OCI-LY7 (cell line): ENCODE results near the gene DOCK4. TPM values are rescaled to one million over a fixed set of nuclear protein-coding genes. Genes with fewer than 3 reads are reported as not detected.

Experiments
- BruUV-seq: library from RNA; stranded (reverse); fragments of 400-500 nt; replicated peaks from 2 replicates; lab custom pipeline; 2021; lab: Mats Ljungman, UMichigan
- CTCF ChIA-PET: fragments of 300-600 bp; sonication (Branson Sonifier 250); formaldehyde crosslinking; loops from one replicate; lab custom pipeline; 2022; ENCODE audit warnings: antibody characterized with exemption; ENCODE audit not compliant: unreplicated experiment; lab: Charles Lee
- POLR2A ChIA-PET: fragments of 300-600 bp; sonication (Branson Sonifier 250); formaldehyde crosslinking; loops from one replicate; lab custom pipeline; 2022; ENCODE audit warnings: antibody characterized with exemption; lab: Charles Lee
- DNase-seq: peaks from one replicate; pipeline ENCODE4 v3.0.0-alpha.2; 2015; ENCODE audit warnings: low spot score
- H2AFZ ChIP-seq: fragments of 200-600 bp; sonication (generic), shearing (Covaris generic); 2 replicates; pipeline ENCODE4 v1.6.1; 2014; ENCODE audit warnings: mild to moderate bottlenecking, antibody characterized with exemption, low read length, moderate library complexity
- H3K27ac ChIP-seq: fragments of 200-600 bp; sonication (generic); 2 replicates; pipeline ENCODE4 v1.5.1; 2014; ENCODE audit warnings: mixed run types, low read depth, mild to moderate bottlenecking, moderate library complexity, low read length, inconsistent platforms; ENCODE audit not compliant: poor library complexity, severe bottlenecking
- H3K36me3 ChIP-seq: fragments of 200-600 bp; sonication (generic); 2 replicates; pipeline ENCODE4 v1.6.1; 2014; ENCODE audit warnings: mild to moderate bottlenecking, antibody characterized with exemption, low read length, moderate library complexity, mixed read lengths; ENCODE audit not compliant: insufficient read depth
- H3K4me1 ChIP-seq: fragments of 200-600 bp; sonication (generic); 2 replicates; pipeline ENCODE4 v1.5.1; 2014; ENCODE audit warnings: mild to moderate bottlenecking, low read length; ENCODE audit not compliant: insufficient read depth, poor library complexity, severe bottlenecking
- H3K4me2 ChIP-seq: fragments of 200-600 bp; sonication (generic); 2 replicates; pipeline ENCODE4 v1.6.1; 2014; ENCODE audit warnings: mild to moderate bottlenecking, low read length
- H3K4me3 ChIP-seq: fragments of 200-600 bp; sonication (generic); 2 replicates; pipeline ENCODE4 v1.5.1; 2014; ENCODE audit warnings: mild to moderate bottlenecking, low read depth, low read length; ENCODE audit not compliant: poor library complexity, severe bottlenecking
- H3K79me2 ChIP-seq: fragments of 200-600 bp; sonication (generic); 2 replicates; pipeline ENCODE4 v1.6.1; 2016; ENCODE audit warnings: low read depth, mild to moderate bottlenecking, low read length, moderate library complexity, mixed read lengths; ENCODE audit not compliant: insufficient read depth
- H3K9me2 ChIP-seq: fragments of 200-600 bp; sonication (generic); 2 replicates; pipeline ENCODE4 v1.6.1; 2016; ENCODE audit warnings: mild to moderate bottlenecking, low read length, mixed read lengths; ENCODE audit not compliant: insufficient read depth
- H3K9me3 ChIP-seq: fragments of 200-600 bp; sonication (generic); 2 replicates; pipeline ENCODE4 v1.6.1; 2014; ENCODE audit warnings: mild to moderate bottlenecking, mixed run types, low read length, mixed read lengths
- H4K20me1 ChIP-seq: fragments of 200-600 bp; sonication (generic); 2 replicates; pipeline ENCODE4 v1.6.1; 2014; ENCODE audit warnings: mild to moderate bottlenecking, antibody characterized with exemption, low read length, moderate library complexity, mixed read lengths; ENCODE audit not compliant: insufficient read depth
- EZH2phosphoT487 ChIP-seq: fragments of 200-600 bp; sonication (generic); IDR thresholded peaks from 2 replicates; pipeline ENCODE4 v1.6.1; 2018; ENCODE audit warnings: low read depth, borderline replicate concordance, mild to moderate bottlenecking, mixed run types, antibody characterized with exemption, low read length, moderate library complexity, mixed read lengths
- intact Hi-C: fragments of 100-400 bp; cut with micrococcal nuclease; formaldehyde crosslinking; loops from one replicate; pipeline ENCODE4 v1.10.0; 2022; ENCODE audit not compliant: unreplicated experiment
- total RNA-seq, 2 experiments: library from RNA; depleted of rRNA in 1 of 2; stranded (reverse); fragments of >200 nt in 1 of 2; shearing (Covaris generic) in 1 of 2; gene quantifications; 2 replicates each; pipeline ENCODE4 v1.2.3, GENCODE V29; 2014 to 2022
- TF ChIP-seq, protein P1 (sequence below): fragments of 200-600 bp; sonication (generic); conservative IDR thresholded peaks from 2 replicates; pipeline ENCODE4 v1.5.1; 2014; ENCODE audit warnings: mild to moderate bottlenecking, antibody characterized with exemption, low read length, moderate library complexity, mixed read lengths

The DOCK4 gene
- total RNA-seq, 2 experiments from 2014 or later: 0.91 to 4.9 TPM

DNA sequence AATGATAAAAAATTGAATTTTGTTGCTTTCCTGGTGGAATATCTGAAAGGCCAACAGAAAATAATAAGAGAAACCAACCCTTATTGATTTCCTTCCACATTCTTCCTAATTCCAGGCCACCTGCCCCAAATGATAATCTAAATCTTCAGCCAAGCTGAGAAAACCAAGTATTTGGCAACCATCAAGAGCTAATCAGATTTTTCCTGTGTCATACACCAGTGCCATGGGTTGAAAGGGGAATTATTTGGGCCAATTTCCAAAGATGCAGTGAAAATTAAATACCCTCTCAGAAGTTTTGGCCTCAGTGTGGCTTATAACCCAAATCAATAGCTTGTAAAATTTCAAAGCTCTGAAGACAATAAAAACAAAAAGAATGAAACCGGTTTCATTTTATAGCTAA is 70.4 kb downstream of the DOCK4 start:
- Histone ChIP-seq H3K9me3 (no peaks in the 10 kb centered on the region), H2AFZ (no peak overlapping the region), H4K20me1 (no peaks in the 10 kb centered on the region), H3K4me3 (no peak overlapping the region), H3K27ac (no peak overlapping the region), H3K36me3 (no peaks in the 10 kb centered on the region), H3K79me2 (no peaks in the 10 kb centered on the region), H3K9me2 (no peaks in the 10 kb centered on the region), H3K4me2 (no peak overlapping the region), H3K4me1 (no peaks in the 10 kb centered on the region)
- intact Hi-C loops: no loop called here
- ChIA-PET CTCF (no interaction called here), POLR2A (interaction anchor here (0.5 to 1.5 kb wide), 6 partner anchors 14 to 503 kb away, joined by 3 to 5 read pairs (median 4); no protein-coding TSS in a partner anchor)
- no peak for DNase-seq
- no peak for TF ChIP-seq EZH2phosphoT487
- TF ChIP-seq, protein P1, sequence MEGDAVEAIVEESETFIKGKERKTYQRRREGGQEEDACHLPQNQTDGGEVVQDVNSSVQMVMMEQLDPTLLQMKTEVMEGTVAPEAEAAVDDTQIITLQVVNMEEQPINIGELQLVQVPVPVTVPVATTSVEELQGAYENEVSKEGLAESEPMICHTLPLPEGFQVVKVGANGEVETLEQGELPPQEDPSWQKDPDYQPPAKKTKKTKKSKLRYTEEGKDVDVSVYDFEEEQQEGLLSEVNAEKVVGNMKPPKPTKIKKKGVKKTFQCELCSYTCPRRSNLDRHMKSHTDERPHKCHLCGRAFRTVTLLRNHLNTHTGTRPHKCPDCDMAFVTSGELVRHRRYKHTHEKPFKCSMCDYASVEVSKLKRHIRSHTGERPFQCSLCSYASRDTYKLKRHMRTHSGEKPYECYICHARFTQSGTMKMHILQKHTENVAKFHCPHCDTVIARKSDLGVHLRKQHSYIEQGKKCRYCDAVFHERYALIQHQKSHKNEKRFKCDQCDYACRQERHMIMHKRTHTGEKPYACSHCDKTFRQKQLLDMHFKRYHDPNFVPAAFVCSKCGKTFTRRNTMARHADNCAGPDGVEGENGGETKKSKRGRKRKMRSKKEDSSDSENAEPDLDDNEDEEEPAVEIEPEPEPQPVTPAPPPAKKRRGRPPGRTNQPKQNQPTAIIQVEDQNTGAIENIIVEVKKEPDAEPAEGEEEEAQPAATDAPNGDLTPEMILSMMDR: no peak
- BruUV-seq: no TSS peak

DNA sequence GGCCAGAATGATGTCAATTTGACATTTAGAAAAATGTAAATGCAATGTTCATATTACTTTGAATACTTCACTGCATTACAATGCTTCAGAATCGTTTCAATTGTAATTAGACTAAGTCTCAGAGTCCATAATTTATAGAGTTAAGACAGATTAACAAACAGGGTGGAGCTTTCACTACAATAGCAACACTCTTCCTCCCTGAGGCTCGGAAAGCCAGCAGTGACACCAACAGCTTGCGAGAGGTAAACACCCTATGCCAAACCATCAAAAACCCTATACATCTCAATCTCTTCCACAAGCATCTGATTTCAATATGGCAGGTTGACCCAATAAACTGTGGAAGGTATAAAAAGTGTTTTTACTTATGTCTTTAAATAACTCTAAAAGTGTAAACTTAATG is 72.2 kb downstream of the DOCK4 start:
- CTCF ChIA-PET: no interaction called here
- no peaks in the 10 kb centered on the region for H3K9me3 ChIP-seq
- H2AFZ ChIP-seq: no peak overlapping the region
- no peak overlapping the region for H3K4me3 ChIP-seq
- no peaks in the 10 kb centered on the region for H4K20me1 ChIP-seq
- no peaks in the 10 kb centered on the region for H3K36me3 ChIP-seq
- no peaks in the 10 kb centered on the region for H3K9me2 ChIP-seq
- POLR2A ChIA-PET: interaction anchor here (0.6 kb wide), 1 partner anchor 19 kb away, joined by 3 read pairs; no protein-coding TSS in a partner anchor
- H3K4me1 ChIP-seq: no peaks in the 10 kb centered on the region
- no TSS peak for BruUV-seq
- no peaks in the 10 kb centered on the region for H3K79me2 ChIP-seq
- no peak for DNase-seq
- intact Hi-C loops: no loop called here
- no peak overlapping the region for H3K4me2 ChIP-seq
- no peak overlapping the region for H3K27ac ChIP-seq
- TF ChIP-seq, protein P1: no peak
- TF ChIP-seq EZH2phosphoT487: no peak

DNA sequence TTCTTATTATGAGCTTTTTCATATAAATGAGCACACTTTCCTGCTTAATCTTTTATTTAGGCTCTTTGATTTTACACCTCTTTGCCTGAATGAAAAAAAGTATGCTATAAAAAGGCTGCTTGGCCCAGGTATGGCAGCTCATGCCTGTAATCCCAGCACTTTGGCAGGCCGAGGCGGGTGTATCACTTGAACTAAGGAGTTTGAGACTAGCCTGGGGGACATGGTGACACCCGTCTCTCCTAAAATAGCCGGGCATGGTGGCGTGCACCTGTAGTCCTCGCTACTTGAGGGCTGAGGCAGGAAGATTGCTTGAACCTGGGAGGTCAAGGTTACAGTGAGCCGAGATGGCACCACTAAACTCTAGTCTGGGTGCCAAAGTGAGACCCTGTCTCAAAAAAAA is 72.9 kb downstream of the DOCK4 start:
- ChIA-PET POLR2A (no interaction called here), CTCF (no interaction called here)
- DNase-seq: no peak
- Histone ChIP-seq H3K4me3 (no peak overlapping the region), H3K36me3 (no peaks in the 10 kb centered on the region), H3K4me1 (no peaks in the 10 kb centered on the region), H3K9me2 (no peaks in the 10 kb centered on the region), H3K9me3 (no peaks in the 10 kb centered on the region), H4K20me1 (no peaks in the 10 kb centered on the region), H2AFZ (no peak overlapping the region), H3K79me2 (no peaks in the 10 kb centered on the region), H3K4me2 (no peak overlapping the region), H3K27ac (no peak overlapping the region)
- intact Hi-C loops: no loop called here
- TF ChIP-seq, protein P1: no peak
- no peak for TF ChIP-seq EZH2phosphoT487
- BruUV-seq: no TSS peak
